Measurements from ENCODE around the gene SLC16A7.

DNA sequence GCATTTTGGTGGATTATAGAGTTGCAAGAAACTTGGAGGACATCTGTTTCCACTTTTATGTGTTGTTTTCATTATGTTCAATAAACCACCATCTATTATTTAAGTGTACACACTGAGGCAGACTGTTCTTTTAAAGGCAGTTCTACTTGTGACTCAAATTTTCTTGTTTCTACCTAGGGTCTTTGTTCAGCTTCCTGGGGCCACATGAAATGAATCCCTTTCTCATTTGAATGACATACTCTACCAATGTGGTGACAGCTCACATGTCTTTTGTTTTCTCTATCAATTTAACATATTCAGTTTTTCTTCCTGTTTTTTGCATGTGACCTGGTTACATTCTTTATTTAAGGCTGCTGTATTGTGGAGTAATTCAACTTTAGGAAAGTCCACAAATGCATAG lies 7.9 kb downstream of the SLC16A7 start:
- TF ChIP-seq ZNF274 (IDR thresholded peaks at IDR 0.05; ENCODE audit: low read depth, low read length) (no peak), YY1 (IDR thresholded peaks at IDR 0.05; ENCODE audit: insufficient read depth, insufficient read length) (no peak)
